GM21526 (cell line): ENCODE measurements around the gene FAM171A1.
"Not testable (repeated sequence)": the region's sequence is repeated elsewhere in the genome, so short reads cannot be mapped to it uniquely, and the experiment has no call there.

ENCODE experiments used
- ATAC-seq: cut with Tn5 transposase; IDR thresholded peaks from one replicate; pipeline ENCODE4 v1.9.1; 2021; ENCODE audit warnings: moderate library complexity; ENCODE audit not compliant: unreplicated experiment, low FRiP score

The FAM171A1 gene

GRCh38 chr10:15370856-15371701 lies at the start of gene FAM171A1:
Gene FAM171A1 (minus strand): TSS chr10:15371289. CDS start chr10:15371052, 237 bp downstream.
- ATAC-seq: peak; percentile 39

- ATAC-seq: no peak
Observed at GRCh38 chr10:15420858-15421257, 49.8 kb upstream of the FAM171A1 start.

GRCh38 chr10:15419279-15419874 lies 48.3 kb upstream of the FAM171A1 start:
- ATAC-seq: no peak

GRCh38 chr10:15416034-15416433 lies 44.9 kb upstream of the FAM171A1 start:
- no peak for ATAC-seq

- no peak for ATAC-seq
Observed at GRCh38 chr10:15411010-15411409, 39.9 kb upstream of the FAM171A1 start.

- not testable (repeated sequence) for ATAC-seq
Observed at GRCh38 chr10:15409350-15409749, 38.3 kb upstream of the FAM171A1 start.

GRCh38 chr10:15408557-15408956 lies 37.5 kb upstream of the FAM171A1 start:
- ATAC-seq: no peak

GRCh38 chr10:15405319-15405718 lies 34.2 kb upstream of the FAM171A1 start:
- ATAC-seq: no peak

- no peak for ATAC-seq
Observed at GRCh38 chr10:15401382-15401781, 30.3 kb upstream of the FAM171A1 start.

GRCh38 chr10:15400461-15400860 lies 29.4 kb upstream of the FAM171A1 start:
- ATAC-seq: not testable (repeated sequence)

GRCh38 chr10:15399060-15399661 lies 28.1 kb upstream of the FAM171A1 start:
- no peak for ATAC-seq

- no peak for ATAC-seq
Observed at GRCh38 chr10:15395935-15396334, 24.8 kb upstream of the FAM171A1 start.

- no peak for ATAC-seq
Observed at GRCh38 chr10:15393139-15393825, 22.2 kb upstream of the FAM171A1 start.

GRCh38 chr10:15391491-15391890 lies 20.4 kb upstream of the FAM171A1 start:
- ATAC-seq: no peak

- not testable (repeated sequence) for ATAC-seq
Observed at GRCh38 chr10:15388172-15388571, 17.1 kb upstream of the FAM171A1 start.

- ATAC-seq: no peak
Observed at GRCh38 chr10:15387021-15387420, 15.9 kb upstream of the FAM171A1 start.

GRCh38 chr10:15385552-15386455 lies 14.7 kb upstream of the FAM171A1 start:
- no peak for ATAC-seq

GRCh38 chr10:15381420-15381819 lies 10.3 kb upstream of the FAM171A1 start:
- no peak for ATAC-seq

GRCh38 chr10:15379078-15379477 lies 8.0 kb upstream of the FAM171A1 start:
- ATAC-seq: no peak

- no peak for ATAC-seq
Observed at GRCh38 chr10:15378569-15378968, 7.5 kb upstream of the FAM171A1 start.
